OCI-LY7 (cell line): Measurements from ENCODE around the gene ASB4. TPM values are rescaled to one million over a fixed set of nuclear protein-coding genes. Genes with fewer than 3 reads are reported as not detected.

Experiments used
- Bru-seq: library from RNA; stranded (reverse); fragments of 400-500 nt; gene quantifications from one replicate; lab custom pipeline; 2021; lab: Mats Ljungman, UMichigan
- BruChase-seq, 2 experiments: library from RNA; stranded (reverse); fragments of 400-500 nt; gene quantifications; one replicate each; lab custom pipeline; 2021; lab: Mats Ljungman, UMichigan
- BruUV-seq: library from RNA; stranded (reverse); fragments of 400-500 nt; replicated peaks from 2 replicates; lab custom pipeline; 2021; lab: Mats Ljungman, UMichigan
- CTCF ChIA-PET: fragments of 300-600 bp; sonication (Branson Sonifier 250); formaldehyde crosslinking; loops from one replicate; lab custom pipeline; 2022; ENCODE audit warnings: antibody characterized with exemption; ENCODE audit not compliant: unreplicated experiment; lab: Charles Lee
- POLR2A ChIA-PET: fragments of 300-600 bp; sonication (Branson Sonifier 250); formaldehyde crosslinking; loops from one replicate; lab custom pipeline; 2022; ENCODE audit warnings: antibody characterized with exemption; lab: Charles Lee
- DNase-seq: peaks from one replicate; pipeline ENCODE4 v3.0.0-alpha.2; 2015; ENCODE audit warnings: low spot score
- H2AFZ ChIP-seq: fragments of 200-600 bp; sonication (generic), shearing (Covaris generic); 2 replicates; pipeline ENCODE4 v1.6.1; 2014; ENCODE audit warnings: mild to moderate bottlenecking, antibody characterized with exemption, low read length, moderate library complexity
- H3K27ac ChIP-seq: fragments of 200-600 bp; sonication (generic); 2 replicates; pipeline ENCODE4 v1.5.1; 2014; ENCODE audit warnings: mixed run types, low read depth, mild to moderate bottlenecking, moderate library complexity, low read length, inconsistent platforms; ENCODE audit not compliant: poor library complexity, severe bottlenecking
- H3K36me3 ChIP-seq: fragments of 200-600 bp; sonication (generic); 2 replicates; pipeline ENCODE4 v1.6.1; 2014; ENCODE audit warnings: mild to moderate bottlenecking, antibody characterized with exemption, low read length, moderate library complexity, mixed read lengths; ENCODE audit not compliant: insufficient read depth
- H3K4me1 ChIP-seq: fragments of 200-600 bp; sonication (generic); 2 replicates; pipeline ENCODE4 v1.5.1; 2014; ENCODE audit warnings: mild to moderate bottlenecking, low read length; ENCODE audit not compliant: insufficient read depth, poor library complexity, severe bottlenecking
- H3K4me2 ChIP-seq: fragments of 200-600 bp; sonication (generic); 2 replicates; pipeline ENCODE4 v1.6.1; 2014; ENCODE audit warnings: mild to moderate bottlenecking, low read length
- H3K4me3 ChIP-seq: fragments of 200-600 bp; sonication (generic); 2 replicates; pipeline ENCODE4 v1.5.1; 2014; ENCODE audit warnings: mild to moderate bottlenecking, low read depth, low read length; ENCODE audit not compliant: poor library complexity, severe bottlenecking
- H3K79me2 ChIP-seq: fragments of 200-600 bp; sonication (generic); 2 replicates; pipeline ENCODE4 v1.6.1; 2016; ENCODE audit warnings: low read depth, mild to moderate bottlenecking, low read length, moderate library complexity, mixed read lengths; ENCODE audit not compliant: insufficient read depth
- H3K9me2 ChIP-seq: fragments of 200-600 bp; sonication (generic); 2 replicates; pipeline ENCODE4 v1.6.1; 2016; ENCODE audit warnings: mild to moderate bottlenecking, low read length, mixed read lengths; ENCODE audit not compliant: insufficient read depth
- H3K9me3 ChIP-seq: fragments of 200-600 bp; sonication (generic); 2 replicates; pipeline ENCODE4 v1.6.1; 2014; ENCODE audit warnings: mild to moderate bottlenecking, mixed run types, low read length, mixed read lengths
- H4K20me1 ChIP-seq: fragments of 200-600 bp; sonication (generic); 2 replicates; pipeline ENCODE4 v1.6.1; 2014; ENCODE audit warnings: mild to moderate bottlenecking, antibody characterized with exemption, low read length, moderate library complexity, mixed read lengths; ENCODE audit not compliant: insufficient read depth
- CTCF ChIP-seq: fragments of 200-600 bp; sonication (generic); conservative IDR thresholded peaks from 2 replicates; pipeline ENCODE4 v1.5.1; 2014; ENCODE audit warnings: mild to moderate bottlenecking, antibody characterized with exemption, low read length, moderate library complexity, mixed read lengths
- EZH2phosphoT487 ChIP-seq: fragments of 200-600 bp; sonication (generic); IDR thresholded peaks from 2 replicates; pipeline ENCODE4 v1.6.1; 2018; ENCODE audit warnings: low read depth, borderline replicate concordance, mild to moderate bottlenecking, mixed run types, antibody characterized with exemption, low read length, moderate library complexity, mixed read lengths
- intact Hi-C: fragments of 100-400 bp; cut with micrococcal nuclease; formaldehyde crosslinking; loops from one replicate; pipeline ENCODE4 v1.10.0; 2022; ENCODE audit not compliant: unreplicated experiment
- long read RNA-seq: library from polyadenylated mRNA; stranded (forward); transcript quantifications from one replicate; pipeline ENCODE4 v2.0.0, GENCODE V29; 2022
- total RNA-seq, 2 experiments: library from RNA; depleted of rRNA in 1 of 2; stranded (reverse); fragments of >200 nt in 1 of 2; shearing (Covaris generic) in 1 of 2; gene quantifications; 2 replicates each; pipeline ENCODE4 v1.2.3, GENCODE V29; 2014 to 2022

The ASB4 gene
- total RNA-seq (2014; rRNA removed; shearing (Covaris generic)) (not detected in 2 replicates), total RNA-seq (2022) (not detected in 2 replicates), Bru-seq, nascent RNA (not detected), BruChase-seq, experiment 1, labeled RNA remaining after a 6-hour chase (not detected), BruChase-seq, experiment 2, labeled RNA remaining after a 2-hour chase (not detected)
- long read RNA-seq: 0 reads

DNA sequence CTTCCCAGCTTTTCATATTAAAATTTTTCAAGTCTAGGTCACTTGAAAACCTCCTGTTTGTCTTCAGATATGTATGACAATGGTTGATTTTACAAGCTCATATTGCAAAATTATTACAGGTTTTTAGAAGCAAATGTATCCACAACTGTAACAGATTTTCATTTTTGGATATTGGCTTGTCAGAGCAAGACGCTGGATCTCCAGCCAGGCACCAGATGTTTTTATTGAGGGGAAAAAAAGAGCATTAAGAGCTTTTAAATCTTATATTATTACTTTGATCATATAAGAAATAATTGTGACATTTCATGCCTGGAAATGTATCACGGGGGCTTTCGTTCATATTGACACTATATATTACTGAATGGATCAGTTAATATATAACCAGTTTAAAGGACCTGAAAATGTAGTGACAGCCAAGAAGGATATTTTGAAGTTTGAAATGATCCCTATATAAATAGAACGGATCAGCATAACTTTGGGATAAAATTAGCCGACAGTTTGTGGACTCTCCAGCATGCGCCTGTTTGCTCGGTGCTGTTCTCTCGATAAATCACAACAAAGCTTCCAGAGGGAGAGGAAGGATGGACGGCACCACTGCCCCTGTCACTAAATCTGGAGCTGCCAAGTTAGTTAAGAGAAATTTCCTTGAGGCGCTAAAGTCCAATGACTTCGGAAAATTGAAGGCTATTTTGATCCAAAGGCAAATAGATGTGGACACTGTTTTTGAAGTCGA lies at the start of gene ASB4:
ASB4 (plus strand) TSS at position 553 of the 733 bp plus-strand sequence; CDS start at position 582, 29 bp downstream.
- Histone ChIP-seq H3K36me3 (no peaks in the 10 kb centered on the region), H3K9me3 (no peaks in the 10 kb centered on the region), H3K4me3 (no peak within 1 kb of the TSS), H3K9me2 (no peaks in the 10 kb centered on the region), H3K79me2 (no peaks in the 10 kb centered on the region), H3K4me1 (no peaks in the 10 kb centered on the region), H2AFZ (no peak within 1 kb of the TSS), H4K20me1 (no peaks in the 10 kb centered on the region), H3K27ac (no peak within 1 kb of the TSS), H3K4me2 (no peak within 1 kb of the TSS)
- intact Hi-C loops: no loop called here
- no TSS peak for BruUV-seq
- ChIA-PET POLR2A (no interaction called here), CTCF (no interaction called here)
- DNase-seq: no peak
- no peak for TF ChIP-seq CTCF
- no peak for TF ChIP-seq EZH2phosphoT487

GRCh38 chr7:95436407-95436806 lies 49.3 kb upstream of the ASB4 start:
- Histone ChIP-seq H4K20me1 (no peaks in the 10 kb centered on the region), H2AFZ (no peak overlapping the region), H3K4me2 (no peak overlapping the region), H3K4me3 (no peak overlapping the region), H3K9me2 (no peaks in the 10 kb centered on the region), H3K79me2 (no peaks in the 10 kb centered on the region), H3K36me3 (no peaks in the 10 kb centered on the region), H3K27ac (no peak overlapping the region), H3K9me3 (no peaks in the 10 kb centered on the region), H3K4me1 (no peaks in the 10 kb centered on the region)
- TF ChIP-seq EZH2phosphoT487 (no peak), CTCF (no peak)
- intact Hi-C loops: no loop called here
- POLR2A ChIA-PET: no interaction called here
- no TSS peak for BruUV-seq
- CTCF ChIA-PET: no interaction called here
- DNase-seq: no peak
